Vagina (tissue), 2 donors: ENCODE data around the gene MORN3.

Experiments
- POLR2A ChIP-seq, 2 donors: fragments of 450-650 bp; IDR thresholded peaks; one replicate each; pipeline ENCODE4 v1.6.1; 2017; ENCODE audit warnings: antibody characterized with exemption in 2 of 2, mild to moderate bottlenecking in 2 of 2, moderate library complexity in 2 of 2
- POLR2AphosphoS5 ChIP-seq, 2 donors: sonication (generic); formaldehyde crosslinking; IDR thresholded peaks; one replicate each; pipeline ENCODE4 v1.9.0; 2017; ENCODE audit warnings: antibody characterized with exemption in 2 of 2, mild to moderate bottlenecking in 2 of 2, low read depth in 1 of 2; ENCODE audit not compliant: insufficient read depth in 1 of 2
- TF ChIP-seq, protein P1 (sequence below), 3 experiments: fragments of 450-650 bp in 2 of 3; fragments of 200-600 bp in 1 of 3; sonication (generic) in 1 of 3; IDR thresholded peaks; one replicate each; pipeline ENCODE4 v1.5.1; 2017 to 2019; ENCODE audit warnings: antibody characterized with exemption in 3 of 3, mild to moderate bottlenecking in 2 of 3, moderate library complexity in 2 of 3

DNA sequence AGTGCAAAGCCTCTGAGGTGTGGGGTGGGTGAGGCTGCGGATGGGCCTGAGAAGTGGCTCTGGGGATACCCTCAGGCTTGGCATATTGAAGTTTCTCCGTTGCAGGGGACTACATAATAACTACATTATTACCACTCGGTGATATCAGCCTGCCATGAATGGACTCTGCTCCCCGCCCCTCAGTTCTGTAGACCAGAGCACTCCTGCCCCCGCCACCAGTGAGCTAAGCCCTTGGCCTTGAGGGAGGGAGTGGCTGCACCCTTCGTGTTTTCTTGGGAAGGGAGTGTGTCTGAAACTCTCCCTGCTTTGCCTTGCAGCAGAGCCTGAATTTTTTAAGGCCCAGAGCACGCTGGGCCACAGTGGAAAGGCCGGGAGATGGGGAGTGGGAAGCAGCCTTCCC lies 41.4 kb downstream of the MORN3 start:
- TF ChIP-seq, protein P1, sequence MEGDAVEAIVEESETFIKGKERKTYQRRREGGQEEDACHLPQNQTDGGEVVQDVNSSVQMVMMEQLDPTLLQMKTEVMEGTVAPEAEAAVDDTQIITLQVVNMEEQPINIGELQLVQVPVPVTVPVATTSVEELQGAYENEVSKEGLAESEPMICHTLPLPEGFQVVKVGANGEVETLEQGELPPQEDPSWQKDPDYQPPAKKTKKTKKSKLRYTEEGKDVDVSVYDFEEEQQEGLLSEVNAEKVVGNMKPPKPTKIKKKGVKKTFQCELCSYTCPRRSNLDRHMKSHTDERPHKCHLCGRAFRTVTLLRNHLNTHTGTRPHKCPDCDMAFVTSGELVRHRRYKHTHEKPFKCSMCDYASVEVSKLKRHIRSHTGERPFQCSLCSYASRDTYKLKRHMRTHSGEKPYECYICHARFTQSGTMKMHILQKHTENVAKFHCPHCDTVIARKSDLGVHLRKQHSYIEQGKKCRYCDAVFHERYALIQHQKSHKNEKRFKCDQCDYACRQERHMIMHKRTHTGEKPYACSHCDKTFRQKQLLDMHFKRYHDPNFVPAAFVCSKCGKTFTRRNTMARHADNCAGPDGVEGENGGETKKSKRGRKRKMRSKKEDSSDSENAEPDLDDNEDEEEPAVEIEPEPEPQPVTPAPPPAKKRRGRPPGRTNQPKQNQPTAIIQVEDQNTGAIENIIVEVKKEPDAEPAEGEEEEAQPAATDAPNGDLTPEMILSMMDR (IDR thresholded peaks at IDR 0.05), result no peak
- TF ChIP-seq POLR2AphosphoS5 (IDR thresholded peaks at IDR 0.05; ENCODE audit: insufficient read depth in 1 of 2, low read depth in 1 of 2) (no peak), POLR2A (IDR thresholded peaks at IDR 0.05) (no peak)
